Measurements from ENCODE around the gene CARD11. TPM values are rescaled to one million over a fixed set of nuclear protein-coding genes. Genes with fewer than 3 reads are reported as not detected.

Gene CARD11
- total and polyA plus RNA-seq, 12 donors, result 0.61 to 19.3 (median 2.7) TPM

- WGBS, 4 donors, result 82 to 89% (median 85%) methylated on average over 4 to 6 of the region's 6 CpGs
- peaks cover 21 to 23% of the 10 kb centered on the region in 2 donors for H3K4me1 ChIP-seq (replicated peaks in 1 of 2)
- H3K4me3 ChIP-seq, result no peak overlapping the region
- no peak overlapping the region for H3K27ac ChIP-seq
- no peaks in the 10 kb centered on the region for H3K9me3 ChIP-seq (replicated peaks in 1 of 3)
- intact Hi-C loops (cut with DNase I), result no loop called here
- H3K27me3 ChIP-seq, result no peaks in the 10 kb centered on the region
- TF ChIP-seq POLR2A (IDR thresholded peaks at IDR 0.05) (no peak), CTCF (IDR thresholded peaks at IDR 0.05) (no peak)
- H3K36me3 ChIP-seq (replicated peaks in 1 of 2), result no peaks in the 10 kb centered on the region
- DNase-seq, result no peak
Measured at GRCh38 chr7:2859952-2860351, 183.7 kb downstream of the CARD11 start.

- H3K27ac ChIP-seq, result no peak overlapping the region
- DNase-seq, result no peak
- TF ChIP-seq POLR2A (IDR thresholded peaks at IDR 0.05) (no peak), CTCF (IDR thresholded peaks at IDR 0.05) (no peak)
- peaks cover 8 to 10% of the 10 kb centered on the region in 2 donors for H3K4me1 ChIP-seq (replicated peaks in 1 of 2)
- H3K36me3 ChIP-seq (replicated peaks in 1 of 2), result no peaks in the 10 kb centered on the region
- WGBS, 4 donors, result 91 to 93% (median 93%) methylated on average over 5 of the region's 5 CpGs
- intact Hi-C loops (cut with DNase I), result no loop called here
- no peaks in the 10 kb centered on the region for H3K27me3 ChIP-seq
- H3K4me3 ChIP-seq, result no peak overlapping the region
- no peaks in the 10 kb centered on the region for H3K9me3 ChIP-seq (replicated peaks in 1 of 3)
Measured at GRCh38 chr7:2858621-2859020, 185.0 kb downstream of the CARD11 start.

GRCh38 chr7:2856388-2857169 is 187.1 kb downstream of the CARD11 start:
- no peaks in the 10 kb centered on the region for H3K4me1 ChIP-seq (replicated peaks in 1 of 2)
- TF ChIP-seq POLR2A (IDR thresholded peaks at IDR 0.05) (no peak), CTCF (IDR thresholded peaks at IDR 0.05) (no peak)
- H3K27ac ChIP-seq, result no peak overlapping the region
- no peak for DNase-seq
- H3K9me3 ChIP-seq (replicated peaks in 1 of 3), result no peaks in the 10 kb centered on the region
- H3K4me3 ChIP-seq, result no peak overlapping the region
- intact Hi-C loops (cut with DNase I), result no loop called here
- no peaks in the 10 kb centered on the region for H3K36me3 ChIP-seq (replicated peaks in 1 of 2)
- no peaks in the 10 kb centered on the region for H3K27me3 ChIP-seq
- 59 to 74% (median 62%) methylated on average over 4 to 5 of the region's 5 CpGs for WGBS, 4 donors

Other genes with a start within 250 kb of the CARD11 start
- 10 to 100 TPM; 11.1 to 65.1 (median 52.1) TPM for gene GNA12, start 199.6 kb downstream of the CARD11 start, total RNA-seq
- 10 to 100 TPM in 2 of 3 donors, 1 to 10 TPM in 1; 8.2 to 30.9 (median 16.9) TPM for gene GNA12, start 199.6 kb downstream of the CARD11 start, polyA plus RNA-seq